ENCODE results near the gene SPOCK2. TPM values are rescaled to one million over a fixed set of nuclear protein-coding genes. Genes with fewer than 3 reads are reported as not detected.

Gene SPOCK2
- total and polyA plus RNA-seq, 2 of the 4 experiments (the other 2 are of a cell fraction): 0.02 TPM; not detected in 1

GRCh38 chr10:72068901-72069446 is 19.4 kb downstream of the SPOCK2 start:
- Histone ChIP-seq H3K9me3 (ENCODE audit: control insufficient read depth, insufficient read depth, low read length) (peaks cover 4% of the 10 kb centered on the region), H3K18ac (ENCODE audit: low read depth, low read length) (no peak overlapping the region), H3K4me2 (ENCODE audit: low read depth, low read length) (no peak overlapping the region), H3K14ac (replicated peaks; ENCODE audit: low read depth, low read length) (no peak overlapping the region), H2AFZ (replicated peaks; ENCODE audit: low read length, poor library complexity) (no peak overlapping the region), H2AK9ac (replicated peaks; ENCODE audit: low read depth, low read length, poor library complexity) (peak overlapping the region; percentile 58), H3K9ac (ENCODE audit: low read depth, low read length) (no peak overlapping the region), H2BK120ac (ENCODE audit: low read depth, low read length) (no peak overlapping the region), H3K56ac (ENCODE audit: extremely low read depth, insufficient read depth, low read length) (no peak overlapping the region), H3K9me1 (ENCODE audit: insufficient read depth, low read length) (no peaks in the 10 kb centered on the region), H2BK15ac (ENCODE audit: low read depth, low read length) (no peak overlapping the region), H3K79me1 (ENCODE audit: low read depth in 1 of 2, low read length in 2 of 2) (no peaks in the 10 kb centered on the region), H3K4me3 (ENCODE audit: insufficient read depth, low read depth, low read length) (no peak overlapping the region), H3K23ac (ENCODE audit: low read depth, low read length) (no peak overlapping the region), H3K27ac (ENCODE audit: insufficient read depth, low read length) (no peak overlapping the region), H2BK5ac (ENCODE audit: low read depth, low read length, poor library complexity, severe bottlenecking) (no peak overlapping the region), H4K20me1 (ENCODE audit: insufficient read depth, low read length) (no peaks in the 10 kb centered on the region), H2BK20ac (ENCODE audit: low read depth, low read length) (no peak overlapping the region), H4K91ac (ENCODE audit: insufficient read depth, low read depth, low read length) (no peak overlapping the region), H4K8ac (ENCODE audit: low read depth in 2 of 2, low read length in 2 of 2) (no peak overlapping the region), H3K27me3 (ENCODE audit: control insufficient read depth, insufficient read depth, low read length) (peaks cover 32% of the 10 kb centered on the region), H3K4me1 (ENCODE audit: control insufficient read depth, insufficient read depth, low read length) (no peaks in the 10 kb centered on the region), H2AK5ac (ENCODE audit: low read depth, low read length) (no peak overlapping the region), H3K4ac (ENCODE audit: low read depth, low read length) (no peak overlapping the region), H4K5ac (ENCODE audit: low read depth, low read length) (no peak overlapping the region), H3K36me3 (ENCODE audit: control insufficient read depth, insufficient read depth, low read length) (no peaks in the 10 kb centered on the region)
- CTCF ChIA-PET: no interaction called here
- TF ChIP-seq CHD1 (IDR thresholded peaks at IDR 0.05; ENCODE audit: low read depth, low read length) (no peak), CEBPB (IDR thresholded peaks at IDR 0.05; ENCODE audit: low read depth, low read length) (no peak), RCOR1 (IDR thresholded peaks at IDR 0.05; ENCODE audit: insufficient replicate concordance, low read length) (no peak), RFX5 (IDR thresholded peaks at IDR 0.05; ENCODE audit: low read depth, low read length) (no peak), MAFK (IDR thresholded peaks at IDR 0.05; ENCODE audit: low read depth, low read length) (no peak), MAZ (IDR thresholded peaks at IDR 0.05; ENCODE audit: borderline replicate concordance, low read depth, low read length) (no peak), MXI1 (IDR thresholded peaks at IDR 0.05; ENCODE audit: borderline replicate concordance, low read depth, low read length) (no peak), NFE2L2 (IDR thresholded peaks at IDR 0.05; ENCODE audit: low read depth, low read length) (no peak), RAD21 (IDR thresholded peaks at IDR 0.05; ENCODE audit: low read length) (no peak), POLR2A (IDR thresholded peaks at IDR 0.05; ENCODE audit: low read depth, low read length) (no peak), FOS (IDR thresholded peaks at IDR 0.05; ENCODE audit: low read depth, low read length) (no peak)
- TF ChIP-seq, protein P1, sequence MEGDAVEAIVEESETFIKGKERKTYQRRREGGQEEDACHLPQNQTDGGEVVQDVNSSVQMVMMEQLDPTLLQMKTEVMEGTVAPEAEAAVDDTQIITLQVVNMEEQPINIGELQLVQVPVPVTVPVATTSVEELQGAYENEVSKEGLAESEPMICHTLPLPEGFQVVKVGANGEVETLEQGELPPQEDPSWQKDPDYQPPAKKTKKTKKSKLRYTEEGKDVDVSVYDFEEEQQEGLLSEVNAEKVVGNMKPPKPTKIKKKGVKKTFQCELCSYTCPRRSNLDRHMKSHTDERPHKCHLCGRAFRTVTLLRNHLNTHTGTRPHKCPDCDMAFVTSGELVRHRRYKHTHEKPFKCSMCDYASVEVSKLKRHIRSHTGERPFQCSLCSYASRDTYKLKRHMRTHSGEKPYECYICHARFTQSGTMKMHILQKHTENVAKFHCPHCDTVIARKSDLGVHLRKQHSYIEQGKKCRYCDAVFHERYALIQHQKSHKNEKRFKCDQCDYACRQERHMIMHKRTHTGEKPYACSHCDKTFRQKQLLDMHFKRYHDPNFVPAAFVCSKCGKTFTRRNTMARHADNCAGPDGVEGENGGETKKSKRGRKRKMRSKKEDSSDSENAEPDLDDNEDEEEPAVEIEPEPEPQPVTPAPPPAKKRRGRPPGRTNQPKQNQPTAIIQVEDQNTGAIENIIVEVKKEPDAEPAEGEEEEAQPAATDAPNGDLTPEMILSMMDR (conservative IDR thresholded peaks at IDR 0.05; ENCODE audit: low read depth, low read length): no peak
- TF ChIP-seq, protein P2, sequence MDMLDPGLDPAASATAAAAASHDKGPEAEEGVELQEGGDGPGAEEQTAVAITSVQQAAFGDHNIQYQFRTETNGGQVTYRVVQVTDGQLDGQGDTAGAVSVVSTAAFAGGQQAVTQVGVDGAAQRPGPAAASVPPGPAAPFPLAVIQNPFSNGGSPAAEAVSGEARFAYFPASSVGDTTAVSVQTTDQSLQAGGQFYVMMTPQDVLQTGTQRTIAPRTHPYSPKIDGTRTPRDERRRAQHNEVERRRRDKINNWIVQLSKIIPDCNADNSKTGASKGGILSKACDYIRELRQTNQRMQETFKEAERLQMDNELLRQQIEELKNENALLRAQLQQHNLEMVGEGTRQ (IDR thresholded peaks at IDR 0.05; ENCODE audit: low read depth, low read length): no peak
- TF ChIP-seq, protein P3, sequence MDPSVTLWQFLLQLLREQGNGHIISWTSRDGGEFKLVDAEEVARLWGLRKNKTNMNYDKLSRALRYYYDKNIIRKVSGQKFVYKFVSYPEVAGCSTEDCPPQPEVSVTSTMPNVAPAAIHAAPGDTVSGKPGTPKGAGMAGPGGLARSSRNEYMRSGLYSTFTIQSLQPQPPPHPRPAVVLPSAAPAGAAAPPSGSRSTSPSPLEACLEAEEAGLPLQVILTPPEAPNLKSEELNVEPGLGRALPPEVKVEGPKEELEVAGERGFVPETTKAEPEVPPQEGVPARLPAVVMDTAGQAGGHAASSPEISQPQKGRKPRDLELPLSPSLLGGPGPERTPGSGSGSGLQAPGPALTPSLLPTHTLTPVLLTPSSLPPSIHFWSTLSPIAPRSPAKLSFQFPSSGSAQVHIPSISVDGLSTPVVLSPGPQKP (IDR thresholded peaks at IDR 0.05; ENCODE audit: borderline replicate concordance, low read depth, low read length): no peak
- DNase-seq (no peak), ATAC-seq (ENCODE audit: low read depth) (no peak)
- in situ Hi-C loops (cut with MboI; ENCODE audit: low sequenced_read_pairs): no loop called here
- dilution Hi-C loops (cut with HindIII; ENCODE audit: low sequenced_read_pairs, unreplicated experiment): no loop called here
- BruUV-seq (replicated peaks): no TSS peak
- POLR2A ChIA-PET (ENCODE audit: unreplicated experiment): no interaction called here
- 68% methylated on average over 3 of the region's 12 CpGs; no CpG with 5 or more reads in 1 of the 2 experiments for WGBS, 2 experiments (ENCODE audit: extremely low coverage in 2 of 2, insufficient read length in 1 of 2)
- intact Hi-C loops (cut with micrococcal nuclease): no loop called here
